Astrocyte (in vitro differentiated cells and primary cell): Measurements from ENCODE around the gene CCR5AS.

Experiments used
- DNase-seq: peaks from one replicate; pipeline ENCODE4 v3.0.0-alpha.2; 2010; ENCODE audit warnings: low read depth
- FAIRE-seq: peaks from 2 replicates; lab custom pipeline; 2011; peaks lifted over from hg19 to GRCh38; lab: Jason Lieb, UNC
- H2AFZ ChIP-seq: 2 replicates; pipeline ENCODE4 v1.6.0; 2012; ENCODE audit warnings: low read depth, low read length, inconsistent platforms
- H3K27ac ChIP-seq: 2 replicates; pipeline ENCODE4 v1.5.1; 2011; ENCODE audit warnings: low read depth, low read length, inconsistent platforms
- H3K27me3 ChIP-seq: 2 replicates; pipeline ENCODE4 v1.6.0; 2011; ENCODE audit warnings: low read length, inconsistent platforms; ENCODE audit not compliant: insufficient read depth
- H3K36me3 ChIP-seq: 2 replicates; pipeline ENCODE4 v1.5.1; 2011; ENCODE audit warnings: low read length, inconsistent platforms; ENCODE audit not compliant: insufficient read depth
- H3K4me1 ChIP-seq: 2 replicates; pipeline ENCODE4 v1.5.1; 2011; ENCODE audit warnings: low read length, inconsistent platforms; ENCODE audit not compliant: insufficient read depth
- H3K4me2 ChIP-seq: 2 replicates; pipeline ENCODE4 v1.6.0; 2012; ENCODE audit warnings: low read length, inconsistent platforms
- H3K4me3 ChIP-seq: 2 replicates; pipeline ENCODE4 v1.5.1; 2011; ENCODE audit warnings: low read depth, mild to moderate bottlenecking, low read length, inconsistent platforms; ENCODE audit not compliant: insufficient read depth
- H3K79me2 ChIP-seq: 2 replicates; pipeline ENCODE4 v1.6.0; 2012; ENCODE audit warnings: mild to moderate bottlenecking, low read length, inconsistent platforms; ENCODE audit not compliant: insufficient read depth
- H3K9ac ChIP-seq: 2 replicates; pipeline ENCODE4 v1.6.0; 2012; ENCODE audit warnings: mild to moderate bottlenecking, low read length, inconsistent platforms
- H3K9me3 ChIP-seq: 2 replicates; pipeline ENCODE4 v1.5.1; 2012; ENCODE audit warnings: low read depth, mild to moderate bottlenecking, low read length, inconsistent platforms; ENCODE audit not compliant: insufficient read depth
- H4K20me1 ChIP-seq: 2 replicates; pipeline ENCODE4 v1.6.0; 2012; ENCODE audit warnings: low read length, inconsistent platforms; ENCODE audit not compliant: insufficient read depth
- H3K27ac Mint-ChIP-seq: one replicate; pipeline ENCODE4 v1.8.0; 2021; ENCODE audit warnings: mild to moderate bottlenecking, mixed read lengths; ENCODE audit not compliant: unreplicated experiment
- H3K27me3 Mint-ChIP-seq: one replicate; pipeline ENCODE4 v1.8.0; 2021; ENCODE audit warnings: low read depth, mixed read lengths; ENCODE audit not compliant: unreplicated experiment
- H3K36me3 Mint-ChIP-seq: one replicate; pipeline ENCODE4 v1.8.0; 2021; ENCODE audit warnings: low read depth, mixed read lengths; ENCODE audit not compliant: unreplicated experiment
- H3K4me1 Mint-ChIP-seq: one replicate; pipeline ENCODE4 v1.8.0; 2021; ENCODE audit warnings: low read depth, mixed read lengths; ENCODE audit not compliant: unreplicated experiment
- H3K4me3 Mint-ChIP-seq: one replicate; pipeline ENCODE4 v1.8.0; 2021; ENCODE audit warnings: mild to moderate bottlenecking, moderate library complexity, mixed read lengths; ENCODE audit not compliant: unreplicated experiment
- H3K9me3 Mint-ChIP-seq: one replicate; pipeline ENCODE4 v1.8.0; 2021; ENCODE audit warnings: mild to moderate bottlenecking, mixed read lengths; ENCODE audit not compliant: unreplicated experiment
- EZH2 ChIP-seq: IDR thresholded peaks from 2 replicates; pipeline ENCODE4 v1.6.1; 2012; ENCODE audit warnings: mild to moderate bottlenecking, low read length, inconsistent platforms; ENCODE audit not compliant: insufficient read depth
- TF ChIP-seq, protein P1 (sequence below): IDR thresholded peaks from 2 replicates; pipeline ENCODE4 v1.5.1; 2011; ENCODE audit warnings: low read depth, mild to moderate bottlenecking, inconsistent platforms, low read length, moderate library complexity; ENCODE audit not compliant: insufficient read depth

Gene CCR5AS

DNA sequence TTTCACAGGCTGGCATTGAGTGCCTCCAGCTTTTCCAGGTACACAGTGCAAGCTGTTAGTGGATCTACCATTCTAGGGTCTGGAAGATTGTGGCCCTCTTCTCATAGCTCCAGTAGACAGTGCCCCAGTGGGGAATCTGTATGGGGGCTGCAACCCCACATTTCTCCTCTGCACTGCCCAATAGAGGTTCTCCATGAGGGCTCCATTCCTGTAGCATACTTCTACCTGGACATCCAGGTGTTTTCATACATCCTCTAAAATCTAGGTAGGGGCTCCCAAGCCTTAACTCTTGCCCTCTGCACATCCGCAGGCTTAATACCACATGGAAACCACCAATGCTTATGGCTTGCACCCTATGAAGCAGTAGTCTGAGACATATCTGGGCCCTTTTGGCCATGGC lies 68.0 kb downstream of the CCR5AS start:
- H3K79me2 ChIP-seq = no peaks in the 10 kb centered on the region
- H3K27ac ChIP-seq = no peak overlapping the region
- no peaks in the 10 kb centered on the region for H4K20me1 ChIP-seq
- Mint-ChIP-seq H3K36me3 (no peaks in the 10 kb centered on the region), H3K9me3 (peaks cover 14% of the 10 kb centered on the region), H3K27me3 (no peaks in the 10 kb centered on the region), H3K4me3 (no peak overlapping the region), H3K27ac (no peak overlapping the region), H3K4me1 (peaks cover 11% of the 10 kb centered on the region)
- DNase-seq = no peak
- no peak for FAIRE-seq
- no peak overlapping the region for H2AFZ ChIP-seq
- no peak for TF ChIP-seq EZH2
- TF ChIP-seq, protein P1, sequence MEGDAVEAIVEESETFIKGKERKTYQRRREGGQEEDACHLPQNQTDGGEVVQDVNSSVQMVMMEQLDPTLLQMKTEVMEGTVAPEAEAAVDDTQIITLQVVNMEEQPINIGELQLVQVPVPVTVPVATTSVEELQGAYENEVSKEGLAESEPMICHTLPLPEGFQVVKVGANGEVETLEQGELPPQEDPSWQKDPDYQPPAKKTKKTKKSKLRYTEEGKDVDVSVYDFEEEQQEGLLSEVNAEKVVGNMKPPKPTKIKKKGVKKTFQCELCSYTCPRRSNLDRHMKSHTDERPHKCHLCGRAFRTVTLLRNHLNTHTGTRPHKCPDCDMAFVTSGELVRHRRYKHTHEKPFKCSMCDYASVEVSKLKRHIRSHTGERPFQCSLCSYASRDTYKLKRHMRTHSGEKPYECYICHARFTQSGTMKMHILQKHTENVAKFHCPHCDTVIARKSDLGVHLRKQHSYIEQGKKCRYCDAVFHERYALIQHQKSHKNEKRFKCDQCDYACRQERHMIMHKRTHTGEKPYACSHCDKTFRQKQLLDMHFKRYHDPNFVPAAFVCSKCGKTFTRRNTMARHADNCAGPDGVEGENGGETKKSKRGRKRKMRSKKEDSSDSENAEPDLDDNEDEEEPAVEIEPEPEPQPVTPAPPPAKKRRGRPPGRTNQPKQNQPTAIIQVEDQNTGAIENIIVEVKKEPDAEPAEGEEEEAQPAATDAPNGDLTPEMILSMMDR = no peak
- no peaks in the 10 kb centered on the region for H3K4me1 ChIP-seq
- no peaks in the 10 kb centered on the region for H3K36me3 ChIP-seq
- peaks cover 10% of the 10 kb centered on the region for H3K9me3 ChIP-seq
- no peaks in the 10 kb centered on the region for H3K27me3 ChIP-seq
- no peak overlapping the region for H3K9ac ChIP-seq
- no peak overlapping the region for H3K4me3 ChIP-seq
- no peak overlapping the region for H3K4me2 ChIP-seq

DNA sequence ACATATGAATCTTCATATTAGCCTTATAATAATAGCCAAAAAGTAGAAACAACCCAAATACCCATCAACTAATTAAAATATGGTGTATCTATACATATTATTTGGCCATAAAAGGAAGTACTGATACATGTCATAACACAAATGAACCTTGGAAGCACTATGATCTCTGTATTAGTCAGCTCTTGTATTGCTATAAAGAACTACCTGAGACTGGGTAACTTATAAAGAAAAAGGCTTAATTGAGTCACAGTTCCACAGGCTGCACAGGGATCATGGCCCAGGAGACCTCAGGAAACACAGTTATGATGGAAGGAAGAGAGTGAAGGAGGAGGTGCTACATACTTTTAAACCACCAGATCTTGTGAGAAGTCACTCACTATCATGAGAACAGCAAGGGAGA lies 69.0 kb downstream of the CCR5AS start:
- no peak overlapping the region for H3K27ac Mint-ChIP-seq
- H2AFZ ChIP-seq = no peak overlapping the region
- no peak for FAIRE-seq
- H3K9me3 ChIP-seq = peaks cover 10% of the 10 kb centered on the region
- H3K4me1 Mint-ChIP-seq = peaks cover 11% of the 10 kb centered on the region
- H3K27me3 Mint-ChIP-seq = no peaks in the 10 kb centered on the region
- no peak overlapping the region for H3K4me3 ChIP-seq
- peaks cover 14% of the 10 kb centered on the region for H3K9me3 Mint-ChIP-seq
- no peak overlapping the region for H3K4me3 Mint-ChIP-seq
- H3K36me3 Mint-ChIP-seq = no peaks in the 10 kb centered on the region
- TF ChIP-seq EZH2 = no peak
- TF ChIP-seq, protein P1 = no peak
- no peak overlapping the region for H3K9ac ChIP-seq
- H4K20me1 ChIP-seq = no peaks in the 10 kb centered on the region
- DNase-seq = no peak
- H3K4me2 ChIP-seq = no peak overlapping the region
- no peaks in the 10 kb centered on the region for H3K79me2 ChIP-seq
- H3K27ac ChIP-seq = no peak overlapping the region
- no peaks in the 10 kb centered on the region for H3K36me3 ChIP-seq
- H3K27me3 ChIP-seq = no peaks in the 10 kb centered on the region
- no peaks in the 10 kb centered on the region for H3K4me1 ChIP-seq

DNA sequence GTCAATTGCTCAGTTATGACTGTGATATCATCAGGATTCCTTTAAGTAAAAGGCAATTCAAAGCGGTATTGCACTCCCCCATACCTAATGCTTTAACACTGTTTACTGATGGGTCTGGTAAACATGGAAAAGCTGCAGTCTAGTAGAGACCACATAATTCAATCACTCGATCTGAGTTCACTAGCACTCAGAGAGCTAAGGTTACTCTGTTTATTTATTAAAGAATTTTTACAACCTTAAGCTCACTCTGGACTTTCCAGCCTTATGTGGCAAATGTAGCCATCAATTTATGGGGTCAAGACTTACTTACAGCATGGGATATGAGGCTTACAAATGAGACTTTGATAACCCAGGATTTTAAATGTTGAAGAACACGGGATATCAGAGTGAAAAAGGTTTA lies 71.3 kb downstream of the CCR5AS start:
- no peak for FAIRE-seq
- H3K36me3 ChIP-seq = no peaks in the 10 kb centered on the region

More for the DNA sequence above, 71.3 kb downstream of the CCR5AS start:
- Histone ChIP-seq H3K27me3 (peaks cover 2% of the 10 kb centered on the region), H3K9me3 (peaks cover 10% of the 10 kb centered on the region), H3K9ac (no peak overlapping the region), H3K4me1 (no peaks in the 10 kb centered on the region), H2AFZ (no peak overlapping the region), H3K4me3 (no peak overlapping the region), H3K79me2 (no peaks in the 10 kb centered on the region), H3K27ac (no peak overlapping the region), H3K4me2 (no peak overlapping the region), H4K20me1 (no peaks in the 10 kb centered on the region)
- Mint-ChIP-seq H3K4me3 (no peak overlapping the region), H3K27ac (no peak overlapping the region), H3K36me3 (no peaks in the 10 kb centered on the region), H3K27me3 (peaks cover 18% of the 10 kb centered on the region), H3K4me1 (peaks cover 11% of the 10 kb centered on the region), H3K9me3 (peaks cover 23% of the 10 kb centered on the region)
- DNase-seq = no peak
- TF ChIP-seq EZH2 = no peak
- TF ChIP-seq, protein P1 = no peak
